ENCODE results near the gene ZNF280B.

- no peak for TF ChIP-seq SUZ12 (IDR thresholded peaks at IDR 0.05)
- TF ChIP-seq BHLHE40 (IDR thresholded peaks at IDR 0.05; ENCODE audit: borderline replicate concordance): no peak
- no peak for TF ChIP-seq ELF4 (IDR thresholded peaks at IDR 0.05)
- TF ChIP-seq FOXA1 (IDR thresholded peaks at IDR 0.05): no peak
- TF ChIP-seq SP1 (IDR thresholded peaks at IDR 0.05): no peak
- TF ChIP-seq CTBP1 (IDR thresholded peaks at IDR 0.05; ENCODE audit: borderline replicate concordance): no peak
- no peak for TF ChIP-seq ARNT (IDR thresholded peaks at IDR 0.05)
- TF ChIP-seq PKNOX1 (IDR thresholded peaks at IDR 0.05): no peak
- TF ChIP-seq TARDBP (IDR thresholded peaks at IDR 0.05): no peak
- no peak for TF ChIP-seq FOXK2 (IDR thresholded peaks at IDR 0.05)
These were observed 62.0 kb downstream of the ZNF280B start for GRCh38 chr22:22446517-22446916.

Measured in HEK293T (cell line).